ENCODE data around the gene LCT.
A peak's percentile ranks its signal among the peaks of the same experiment; 100 is the strongest.

- TF ChIP-seq SIN3A (IDR thresholded peaks at IDR 0.05; ENCODE audit: borderline replicate concordance in 2 of 2, control insufficient read depth in 1 of 2, low read depth in 2 of 2, low read length in 2 of 2) (peak in 1 of 2 experiments; percentile 52; a peak in 1 of 4 replicates), MAZ (CRISPR knock-in tag; conservative IDR thresholded peaks at IDR 0.05 in 1 of 2, IDR thresholded peaks at IDR 0.05 in 1 of 2) (no peak), TRIM24 (IDR thresholded peaks at IDR 0.05) (no peak), CHD2 (IDR thresholded peaks at IDR 0.05; ENCODE audit: low read depth, low read length) (no peak), EZH2 (IDR thresholded peaks at IDR 0.05; ENCODE audit: borderline replicate concordance, low read depth, low read length) (no peak), ZNF282 (CRISPR knock-in tag; IDR thresholded peaks at IDR 0.05) (no peak)
Observed at GRCh38 chr2:135875491-135876065, 38.6 kb upstream of the LCT start.

All from K562 (cell line).